OCI-LY7 (cell line): Measurements from ENCODE around the gene IARS2.

Source experiments
- EZH2phosphoT487 ChIP-seq: fragments of 200-600 bp; sonication (generic); IDR thresholded peaks from 2 replicates; pipeline ENCODE4 v1.6.1; 2018; ENCODE audit warnings: low read depth, borderline replicate concordance, mild to moderate bottlenecking, mixed run types, antibody characterized with exemption, low read length, moderate library complexity, mixed read lengths
- TF ChIP-seq, protein P1 (sequence below): fragments of 200-600 bp; sonication (generic); conservative IDR thresholded peaks from 2 replicates; pipeline ENCODE4 v1.5.1; 2014; ENCODE audit warnings: mild to moderate bottlenecking, antibody characterized with exemption, low read length, moderate library complexity, mixed read lengths

DNA sequence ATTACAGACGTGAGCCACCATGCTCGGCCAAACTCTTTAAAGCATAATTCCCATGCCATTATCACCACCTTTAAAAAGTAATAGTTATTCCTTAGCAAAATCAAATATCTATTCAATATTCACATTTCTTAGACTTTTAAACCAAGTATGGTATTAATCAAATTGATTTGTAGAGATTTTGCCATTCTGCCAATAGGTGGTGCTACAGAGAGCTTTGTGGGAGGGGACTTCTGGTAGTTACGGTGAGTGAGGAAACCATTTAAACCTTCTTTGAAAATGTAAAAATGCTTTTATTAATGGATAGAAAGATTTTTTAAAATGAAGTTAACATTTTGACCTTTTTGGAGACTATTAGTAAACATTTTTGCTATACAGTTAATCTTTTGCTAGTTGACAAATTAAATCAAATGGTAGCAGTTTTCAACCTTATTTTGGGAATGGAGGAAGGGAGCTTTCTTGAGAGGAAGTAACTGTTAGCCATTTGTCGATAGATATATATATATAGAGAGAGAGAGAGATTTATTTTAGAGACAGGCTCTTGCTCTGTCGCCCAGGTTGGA is 19.3 kb downstream of the IARS2 start:
- TF ChIP-seq, protein P1, sequence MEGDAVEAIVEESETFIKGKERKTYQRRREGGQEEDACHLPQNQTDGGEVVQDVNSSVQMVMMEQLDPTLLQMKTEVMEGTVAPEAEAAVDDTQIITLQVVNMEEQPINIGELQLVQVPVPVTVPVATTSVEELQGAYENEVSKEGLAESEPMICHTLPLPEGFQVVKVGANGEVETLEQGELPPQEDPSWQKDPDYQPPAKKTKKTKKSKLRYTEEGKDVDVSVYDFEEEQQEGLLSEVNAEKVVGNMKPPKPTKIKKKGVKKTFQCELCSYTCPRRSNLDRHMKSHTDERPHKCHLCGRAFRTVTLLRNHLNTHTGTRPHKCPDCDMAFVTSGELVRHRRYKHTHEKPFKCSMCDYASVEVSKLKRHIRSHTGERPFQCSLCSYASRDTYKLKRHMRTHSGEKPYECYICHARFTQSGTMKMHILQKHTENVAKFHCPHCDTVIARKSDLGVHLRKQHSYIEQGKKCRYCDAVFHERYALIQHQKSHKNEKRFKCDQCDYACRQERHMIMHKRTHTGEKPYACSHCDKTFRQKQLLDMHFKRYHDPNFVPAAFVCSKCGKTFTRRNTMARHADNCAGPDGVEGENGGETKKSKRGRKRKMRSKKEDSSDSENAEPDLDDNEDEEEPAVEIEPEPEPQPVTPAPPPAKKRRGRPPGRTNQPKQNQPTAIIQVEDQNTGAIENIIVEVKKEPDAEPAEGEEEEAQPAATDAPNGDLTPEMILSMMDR, result peak; percentile 89
- no peak for TF ChIP-seq EZH2phosphoT487
